ES-I3 (cell line): ENCODE results near the gene ZNF77.
A peak's percentile ranks its signal among the peaks of the same experiment; 100 is the strongest.
"Not testable (repeated sequence)": the region's sequence is repeated elsewhere in the genome, so short reads cannot be mapped to it uniquely, and the experiment has no call there.

Source experiments
- H3K36me3 ChIP-seq: 2 replicates; pipeline ENCODE4 v1.6.1; 2013; ENCODE audit warnings: mild to moderate bottlenecking, low read length, control low read depth, moderate library complexity; ENCODE audit not compliant: insufficient read depth
- H3K4me1 ChIP-seq: 2 replicates; pipeline ENCODE4 v1.6.1; 2013; ENCODE audit warnings: mild to moderate bottlenecking, control low read depth, low read length; ENCODE audit not compliant: insufficient read depth
- H3K9ac ChIP-seq: 2 replicates; pipeline ENCODE4 v1.6.1; 2013; ENCODE audit warnings: low read depth, mild to moderate bottlenecking, low read length, moderate library complexity
- H3K9me3 ChIP-seq: 2 replicates; pipeline ENCODE4 v1.6.1; 2013; ENCODE audit warnings: mild to moderate bottlenecking, low read length, moderate library complexity; ENCODE audit not compliant: control insufficient read depth, insufficient read depth

The ZNF77 gene

DNA sequence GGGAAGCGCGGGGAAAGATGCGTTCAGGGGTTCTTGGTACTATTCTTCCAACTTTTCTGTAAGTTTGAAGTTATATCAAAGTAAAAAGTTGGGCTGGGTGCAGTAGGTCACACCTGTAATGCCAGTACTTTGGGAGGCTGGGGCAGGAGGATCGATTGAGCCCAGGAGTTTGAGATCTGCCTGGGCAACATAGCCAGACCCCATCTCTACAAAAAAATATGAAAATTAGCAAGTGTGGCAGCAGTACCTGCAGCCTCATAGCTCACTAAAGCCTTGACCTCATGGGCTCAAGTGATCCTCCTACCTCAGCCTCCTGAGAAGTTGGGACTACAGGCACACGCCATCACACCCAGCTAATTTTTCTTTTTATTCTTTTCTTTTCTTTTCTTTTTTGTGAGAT lies 12.4 kb upstream of the ZNF77 start:
- Histone ChIP-seq H3K9me3 (no peaks in the 10 kb centered on the region), H3K4me1 (no peaks in the 10 kb centered on the region), H3K36me3 (no peaks in the 10 kb centered on the region), H3K9ac (no peak overlapping the region)

DNA sequence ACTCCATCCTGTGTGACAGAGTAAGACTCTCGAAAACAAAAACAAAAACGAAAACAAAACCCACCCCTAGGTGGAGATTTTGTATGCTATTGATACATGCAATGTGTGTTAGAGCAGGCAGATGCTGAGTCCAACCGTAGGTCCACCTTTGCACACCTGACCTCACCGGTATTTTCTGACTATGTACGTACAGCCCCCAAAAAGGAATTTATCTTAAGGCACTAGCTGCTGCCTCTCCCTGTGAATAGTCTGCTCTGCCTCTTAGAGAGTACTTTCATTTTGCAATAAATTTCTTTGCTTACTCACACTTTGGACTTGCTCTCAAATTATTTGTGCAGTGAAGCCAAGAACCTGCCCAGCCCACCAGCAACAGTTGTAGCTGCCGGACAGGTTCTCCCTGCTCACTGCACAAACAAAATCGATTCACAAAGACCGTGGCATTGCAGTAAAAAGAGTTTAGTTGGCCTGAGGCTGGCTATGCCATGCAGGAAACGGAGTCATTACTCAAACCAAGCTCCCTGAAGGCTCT lies 8.2 kb upstream of the ZNF77 start:
- Histone ChIP-seq H3K4me1 (0 out of 2 replicates have a peak, but pooled peaks cover 4% of the 10 kb centered on the region), H3K36me3 (no peaks in the 10 kb centered on the region), H3K9me3 (no peaks in the 10 kb centered on the region), H3K9ac (no peak overlapping the region)

GRCh38 chr19:2950286-2951124 lies 5.7 kb upstream of the ZNF77 start:
- H3K4me1 ChIP-seq = 0 out of 2 replicates have a peak, but pooled peaks cover 9% of the 10 kb centered on the region
- H3K36me3 ChIP-seq = no peaks in the 10 kb centered on the region
- H3K9me3 ChIP-seq = no peaks in the 10 kb centered on the region
- peak overlapping the region; percentile 86 for H3K9ac ChIP-seq

DNA sequence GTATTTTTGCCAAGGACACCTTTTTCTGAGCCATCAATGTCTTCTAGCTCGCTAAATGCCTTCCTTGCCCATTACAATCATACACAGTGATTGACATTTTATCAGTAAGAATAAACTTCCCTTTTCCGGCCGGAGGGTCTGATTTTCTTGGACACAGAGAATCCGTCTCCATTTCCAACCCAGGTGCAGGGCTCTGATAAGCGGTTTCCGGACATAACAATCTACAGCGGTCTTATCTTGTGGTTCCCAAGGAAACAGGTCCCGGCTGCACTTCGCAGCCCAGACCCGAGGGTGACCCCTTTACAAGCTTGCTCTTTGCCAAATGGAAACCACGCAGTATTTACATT lies 5.1 kb upstream of the ZNF77 start:
- H3K9ac ChIP-seq = peak overlapping the region; percentile 86
- no peaks in the 10 kb centered on the region for H3K9me3 ChIP-seq
- H3K36me3 ChIP-seq = no peaks in the 10 kb centered on the region
- H3K4me1 ChIP-seq = 0 out of 2 replicates have a peak, but pooled peaks cover 9% of the 10 kb centered on the region

GRCh38 chr19:2945575-2946184 lies 909 bp upstream of the ZNF77 start:
- Histone ChIP-seq H3K9ac (peak overlapping the region; percentile 74), H3K36me3 (no peaks in the 10 kb centered on the region), H3K9me3 (no peaks in the 10 kb centered on the region), H3K4me1 (0 out of 2 replicates have a peak, but pooled peaks cover 9% of the 10 kb centered on the region)

GRCh38 chr19:2944403-2944774 lies 382 bp downstream of the ZNF77 start:
- Histone ChIP-seq H3K9ac (peak overlapping the region; percentile 74), H3K9me3 (no peaks in the 10 kb centered on the region), H3K36me3 (no peaks in the 10 kb centered on the region)

GRCh38 chr19:2942928-2943640 lies 1.7 kb downstream of the ZNF77 start:
- Histone ChIP-seq H3K4me1 (0 out of 2 replicates have a peak, but pooled peaks cover 4% of the 10 kb centered on the region), H3K9me3 (peaks cover 2% of the 10 kb centered on the region; the same call in 1 of the 2 replicates), H3K36me3 (peaks cover 2% of the 10 kb centered on the region; the same call in 1 of the 2 replicates), H3K9ac (no peak overlapping the region)

More at GRCh38 chr19:2944403-2944774, 382 bp downstream of the ZNF77 start:
- 0 out of 2 replicates have a peak, but pooled peaks cover 7% of the 10 kb centered on the region for H3K4me1 ChIP-seq

- not testable (repeated sequence) for H3K4me1 ChIP-seq, H3K9ac ChIP-seq
- Histone ChIP-seq H3K36me3 (peaks cover 24% of the 10 kb centered on the region), H3K9me3 (peaks cover 23% of the 10 kb centered on the region)
Measured at GRCh38 chr19:2935863-2936262, 8.9 kb downstream of the ZNF77 start.

GRCh38 chr19:2933490-2933910 lies 11.3 kb downstream of the ZNF77 start:
- Histone ChIP-seq H3K4me1 (no peaks in the 10 kb centered on the region), H3K36me3 (peaks cover 24% of the 10 kb centered on the region), H3K9ac (no peak overlapping the region), H3K9me3 (peaks cover 23% of the 10 kb centered on the region)

DNA sequence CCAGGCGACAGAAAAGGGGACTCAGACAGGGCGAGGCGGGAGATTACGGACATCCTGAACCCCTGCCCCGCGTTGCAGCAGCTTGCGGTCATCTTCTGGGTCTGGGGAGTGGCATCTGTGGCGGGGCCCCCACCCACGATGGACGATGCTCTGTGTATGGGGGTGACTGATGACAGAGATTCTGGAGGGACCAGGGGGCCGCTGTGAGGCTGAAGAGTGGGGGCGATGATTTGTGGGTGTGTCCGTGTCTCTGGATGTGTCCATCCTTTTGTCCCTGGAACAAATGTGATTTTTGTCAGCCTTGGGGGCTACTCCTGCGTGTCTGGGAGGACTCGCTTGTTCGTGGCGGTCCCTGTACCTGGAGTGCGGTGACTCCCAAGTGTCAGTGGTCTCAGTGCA lies 17.7 kb downstream of the ZNF77 start:
- no peaks in the 10 kb centered on the region for H3K4me1 ChIP-seq
- peaks cover under 1% of the 10 kb centered on the region; the same call in 1 of the 2 replicates for H3K9me3 ChIP-seq
- no peak overlapping the region for H3K9ac ChIP-seq
- peaks cover 3% of the 10 kb centered on the region; the same call in 1 of the 2 replicates for H3K36me3 ChIP-seq

GRCh38 chr19:2926341-2927031 lies 18.3 kb downstream of the ZNF77 start:
- Histone ChIP-seq H3K4me1 (no peaks in the 10 kb centered on the region), H3K9me3 (no peaks in the 10 kb centered on the region), H3K9ac (no peak overlapping the region), H3K36me3 (peaks cover 1% of the 10 kb centered on the region; the same call in 1 of the 2 replicates)

GRCh38 chr19:2923510-2923909 lies 21.3 kb downstream of the ZNF77 start:
- Histone ChIP-seq H3K9me3 (no peaks in the 10 kb centered on the region; the same call in 1 of the 2 replicates), H3K9ac (no peak overlapping the region), H3K4me1 (no peaks in the 10 kb centered on the region), H3K36me3 (no peaks in the 10 kb centered on the region; the same call in 1 of the 2 replicates)

DNA sequence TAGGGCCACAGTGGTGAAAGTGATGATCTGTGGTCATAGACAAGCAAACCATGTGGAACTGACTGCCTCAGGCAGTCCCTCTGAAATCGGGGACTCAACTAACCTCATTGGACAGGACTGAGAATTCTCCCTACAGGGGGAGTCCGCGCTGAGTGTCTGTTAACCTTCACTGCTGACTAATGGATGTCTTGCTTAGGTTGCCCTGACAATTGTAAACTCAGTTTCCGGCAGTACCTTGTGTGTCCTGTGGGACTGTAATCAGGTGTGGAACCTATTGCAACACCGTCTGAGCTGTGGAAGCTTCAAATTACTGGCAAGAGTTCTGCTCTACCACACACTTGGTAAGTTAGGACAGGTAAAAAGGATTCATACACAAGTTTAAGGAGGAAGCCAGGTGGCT lies 21.8 kb downstream of the ZNF77 start:
- no peaks in the 10 kb centered on the region; the same call in 1 of the 2 replicates for H3K9me3 ChIP-seq
- no peak overlapping the region for H3K9ac ChIP-seq
- H3K36me3 ChIP-seq = peaks cover 3% of the 10 kb centered on the region; the same call in 1 of the 2 replicates
- H3K4me1 ChIP-seq = no peaks in the 10 kb centered on the region
